ENCODE data around the gene ZNF101. TPM values are rescaled to one million over a fixed set of nuclear protein-coding genes. Genes with fewer than 3 reads are reported as not detected.
A peak's percentile ranks its signal among the peaks of the same experiment; 100 is the strongest.

Gene ZNF101
- total and polyA plus RNA-seq, 9 of the 15 experiments (the other 6 are each of a cell fraction or from before 2014, with no cell fraction given), result 9.6 to 20.3 (median 12.4) TPM

DNA sequence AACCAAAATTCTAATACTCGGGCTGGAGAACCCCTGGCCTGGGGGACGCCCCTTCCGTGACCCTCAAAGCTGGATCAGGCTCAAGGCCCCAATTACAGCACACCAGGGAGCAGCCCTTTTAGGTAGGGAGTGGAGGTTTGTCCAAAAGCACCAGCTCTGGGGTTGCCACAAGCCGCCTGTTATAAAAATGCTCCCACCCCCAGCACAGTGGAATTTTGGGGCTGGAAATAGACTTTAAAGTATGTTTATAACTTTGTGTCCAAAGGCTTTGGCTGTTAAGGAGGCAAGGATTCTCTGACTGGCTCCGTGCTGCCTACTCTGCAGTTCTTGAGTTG, 24.6 kb upstream of the ZNF101 start (continued):
- TF ChIP-seq, protein P1, sequence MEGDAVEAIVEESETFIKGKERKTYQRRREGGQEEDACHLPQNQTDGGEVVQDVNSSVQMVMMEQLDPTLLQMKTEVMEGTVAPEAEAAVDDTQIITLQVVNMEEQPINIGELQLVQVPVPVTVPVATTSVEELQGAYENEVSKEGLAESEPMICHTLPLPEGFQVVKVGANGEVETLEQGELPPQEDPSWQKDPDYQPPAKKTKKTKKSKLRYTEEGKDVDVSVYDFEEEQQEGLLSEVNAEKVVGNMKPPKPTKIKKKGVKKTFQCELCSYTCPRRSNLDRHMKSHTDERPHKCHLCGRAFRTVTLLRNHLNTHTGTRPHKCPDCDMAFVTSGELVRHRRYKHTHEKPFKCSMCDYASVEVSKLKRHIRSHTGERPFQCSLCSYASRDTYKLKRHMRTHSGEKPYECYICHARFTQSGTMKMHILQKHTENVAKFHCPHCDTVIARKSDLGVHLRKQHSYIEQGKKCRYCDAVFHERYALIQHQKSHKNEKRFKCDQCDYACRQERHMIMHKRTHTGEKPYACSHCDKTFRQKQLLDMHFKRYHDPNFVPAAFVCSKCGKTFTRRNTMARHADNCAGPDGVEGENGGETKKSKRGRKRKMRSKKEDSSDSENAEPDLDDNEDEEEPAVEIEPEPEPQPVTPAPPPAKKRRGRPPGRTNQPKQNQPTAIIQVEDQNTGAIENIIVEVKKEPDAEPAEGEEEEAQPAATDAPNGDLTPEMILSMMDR (IDR thresholded peaks at IDR 0.05 in 2 of 3, conservative IDR thresholded peaks at IDR 0.05 in 1 of 3; ENCODE audit: insufficient read depth in 2 of 3, low read depth in 1 of 3, low read length in 3 of 3), result 0 out of 6 replicates have a peak, but pooled peaks of 1 of the 3 experiments have one; percentile 8
- TF ChIP-seq HNRNPK (IDR thresholded peaks at IDR 0.05; ENCODE audit: low read depth, low read length, poor library complexity, severe bottlenecking) (no peak), ZKSCAN3 (CRISPR knock-in tag; IDR thresholded peaks at IDR 0.05) (no peak), TRIM24 (IDR thresholded peaks at IDR 0.05) (no peak)

DNA sequence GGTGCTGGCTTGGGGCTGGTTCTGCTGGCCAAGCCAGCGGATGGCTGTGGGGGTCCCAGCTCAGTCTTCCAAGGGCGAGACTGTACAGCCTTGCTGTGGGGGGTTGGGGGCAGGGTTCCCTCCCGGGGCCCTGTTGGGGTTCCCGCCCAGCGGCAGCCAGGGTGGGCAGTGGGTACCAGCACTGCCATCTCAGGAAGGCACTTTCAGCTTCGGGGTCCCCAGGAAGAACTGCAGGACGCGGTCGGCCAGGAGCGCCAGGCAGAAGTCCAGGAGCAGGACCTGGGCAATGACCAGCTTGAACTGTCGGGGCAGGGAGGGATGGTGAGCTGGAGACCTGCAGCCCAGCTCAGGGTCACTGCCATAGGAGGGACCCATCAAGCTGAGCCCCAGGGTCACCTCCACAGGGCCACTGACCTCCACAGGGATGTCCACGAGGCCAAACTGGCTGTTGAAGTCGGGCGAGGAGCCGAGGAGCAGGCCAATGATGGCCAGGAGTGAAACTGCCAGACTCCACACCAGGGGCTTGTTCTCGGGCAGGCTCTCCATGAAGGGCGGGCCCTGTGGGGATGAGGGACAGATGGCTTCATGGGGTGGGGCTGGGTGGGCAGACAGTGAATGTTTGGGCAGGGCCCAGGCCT, 23.3 kb upstream of the ZNF101 start:
- intact Hi-C loops (cut with micrococcal nuclease) (no loop called here), in situ Hi-C loops (cut with MboI) (loop anchor here (25.0 kb wide), 1 partner anchor 108 kb away; the partner anchor contains the start of genes CILP2 and YJEFN3)

More for the DNA sequence above, 23.3 kb upstream of the ZNF101 start:
- DNase-seq (ENCODE audit: extremely low read depth in 1 of 4, low spot score in 3 of 4) (no peak), ATAC-seq (no peak), FAIRE-seq (no peak)
- ChIA-PET CTCF (ENCODE audit: low intra/inter-chr PET ratio) (no interaction called here), POLR2A (interaction anchor here (1.2 kb wide), 1 partner anchor 17 kb away, joined by 4 read pairs; no protein-coding TSS in a partner anchor)
- H3K27me3 ChIP-seq (ENCODE audit: control insufficient read depth in 2 of 2, insufficient read depth in 2 of 2, low read length in 2 of 2), result no peaks in the 10 kb centered on the region
- H3K36me3 ChIP-seq (ENCODE audit: control insufficient read depth, insufficient read depth, low read length), result peaks cover 56% of the 10 kb centered on the region; the same call in 2 of the 3 replicates
- no peak overlapping the region for H2AFZ ChIP-seq (ENCODE audit: low read depth, low read length)
- no peak overlapping the region for H3K27ac ChIP-seq (ENCODE audit: extremely low read depth, low read depth, low read length)
- no peak overlapping the region for H3K4me3 ChIP-seq
- H3K9me3 ChIP-seq (replicated peaks; ENCODE audit: control insufficient read depth, insufficient read depth, low read depth, low read length), result no peaks in the 10 kb centered on the region
- no peaks in the 10 kb centered on the region for H3K9me1 ChIP-seq (ENCODE audit: control insufficient read depth, insufficient read depth, low read length)
- peaks cover 3 to 18% of the 10 kb centered on the region in 2 experiments; a peak in 3 of 5 replicates for H3K4me1 ChIP-seq (replicated peaks in 1 of 2; ENCODE audit: control insufficient read depth in 2 of 2, insufficient read depth in 2 of 2, low read length in 2 of 2)
- no peaks in the 10 kb centered on the region for H4K20me1 ChIP-seq (replicated peaks; ENCODE audit: control insufficient read depth, insufficient read depth, low read length)
- no TSS peak for BruUV-seq (replicated peaks)
- WGBS (ENCODE audit: insufficient coverage, low coverage, missing lambda C conversion rate), result 98% methylated on average over 16 of the region's 17 CpGs
- peaks cover 3% of the 10 kb centered on the region; the same call in 1 of the 3 replicates for H3K79me2 ChIP-seq (ENCODE audit: control insufficient read depth, insufficient read depth, low read length)
- H3K4me2 ChIP-seq (ENCODE audit: insufficient read depth, low read length), result no peak overlapping the region
- no peak for TF ChIP-seq POLR2A (conservative IDR thresholded peaks at IDR 0.05)
- TF ChIP-seq POLR2G (IDR thresholded peaks at IDR 0.05; ENCODE audit: low read depth, low read length), result peak; percentile 50; the same call in 1 of the 2 replicates
- peak overlapping the region in 1 of 2 experiments; percentile 29; a peak in 1 of 4 replicates for H3K9ac ChIP-seq (ENCODE audit: insufficient read depth in 1 of 2, low read depth in 2 of 2, low read length in 2 of 2)
